Uterus (tissue), 4 donors: ENCODE results near the gene COCH. TPM values are rescaled to one million over a fixed set of nuclear protein-coding genes. Genes with fewer than 3 reads are reported as not detected.

Experiments
- DNase-seq, 2 donors: peaks; one replicate each; pipeline ENCODE4 v3.0.0-alpha.2; 2019 to 2020
- H3K27ac ChIP-seq, 2 donors: fragments of 200-600 bp; sonication (generic); 1 replicate in 1 of 2; 2 replicates in 1 of 2; pipeline ENCODE4 v1.5.1; 2016 to 2018
- H3K27me3 ChIP-seq, 2 donors: fragments of 200-600 bp; sonication (generic); one replicate each; pipeline ENCODE4 v1.5.1; 2018 to 2019; ENCODE audit warnings: control low read depth in 1 of 2
- H3K36me3 ChIP-seq, 2 donors: fragments of 200-600 bp; sonication (generic); one replicate each; pipeline ENCODE4 v1.5.1; 2019; ENCODE audit warnings: control low read depth in 1 of 2
- H3K4me1 ChIP-seq, 2 donors: fragments of 200-600 bp; sonication (generic); one replicate each; pipeline ENCODE4 v1.5.1; 2018 to 2019; ENCODE audit warnings: control low read depth in 1 of 2
- H3K4me3 ChIP-seq, 2 donors: fragments of 200-600 bp; sonication (generic); 1 replicate in 1 of 2; 2 replicates in 1 of 2; pipeline ENCODE4 v1.5.1; 2018 to 2019; ENCODE audit warnings: mild to moderate bottlenecking in 1 of 2
- H3K9me3 ChIP-seq, 2 donors: fragments of 200-600 bp; sonication (generic); one replicate each; pipeline ENCODE4 v1.5.1; 2019; ENCODE audit warnings: control low read depth in 1 of 2
- CTCF ChIP-seq, 4 experiments: fragments of 200-600 bp in 2 of 4; fragments of 450-650 bp in 2 of 4; sonication (generic) in 2 of 4; IDR thresholded peaks; one replicate each; pipeline ENCODE4 v1.5.1; 2016 to 2019; ENCODE audit warnings: antibody characterized with exemption in 4 of 4, mild to moderate bottlenecking in 2 of 4, moderate library complexity in 1 of 4
- POLR2A ChIP-seq, 2 donors: fragments of 450-650 bp; IDR thresholded peaks; one replicate each; pipeline ENCODE4 v1.6.1; 2016; ENCODE audit warnings: antibody characterized with exemption in 2 of 2, mild to moderate bottlenecking in 1 of 2, moderate library complexity in 1 of 2
- intact Hi-C: fragments of 100-400 bp; cut with DNase I; formaldehyde crosslinking; loops from one replicate; pipeline ENCODE4 v1.15.1; 2023; ENCODE audit warnings: low total_unique reads
- total RNA-seq, 4 donors: library from RNA; depleted of rRNA in 3 of 4; stranded (reverse); fragments of >200 nt in 3 of 4; gene quantifications; one replicate each; pipeline versions ENCODE4 v1.1.0 to v1.2.4, GENCODE V29; 2014 to 2023
- donor health status: DM: yes; HTN: yes; CAD: no.

Gene COCH
- total RNA-seq, 4 donors from 2014 or later: 0.30 to 6.5 (median 1.8) TPM; not detected in 1

GRCh38 chr14:30874999-30875787 is 834 bp downstream of the COCH start:
- DNase-seq: no peak
- peaks cover 0 to 11% of the 10 kb centered on the region in 2 donors for H3K4me1 ChIP-seq
- H3K9me3 ChIP-seq: no peaks in the 10 kb centered on the region
- H3K4me3 ChIP-seq: peak overlapping the region; percentile 6 to 30
- intact Hi-C loops: no loop called here
- TF ChIP-seq POLR2A (IDR thresholded peaks at IDR 0.05) (no peak), CTCF (IDR thresholded peaks at IDR 0.05) (no peak)
- H3K36me3 ChIP-seq: no peaks in the 10 kb centered on the region
- H3K27ac ChIP-seq: no peak overlapping the region
- peaks cover 12 to 17% of the 10 kb centered on the region in 2 donors for H3K27me3 ChIP-seq

- Histone ChIP-seq H3K4me3 (no peak overlapping the region), H3K4me1 (peaks cover 0 to 11% of the 10 kb centered on the region in 2 donors), H3K36me3 (no peaks in the 10 kb centered on the region), H3K9me3 (no peaks in the 10 kb centered on the region), H3K27me3 (peaks cover 12 to 17% of the 10 kb centered on the region in 2 donors), H3K27ac (no peak overlapping the region)
- no peak for DNase-seq
- intact Hi-C loops: no loop called here
- TF ChIP-seq CTCF (IDR thresholded peaks at IDR 0.05) (no peak), POLR2A (IDR thresholded peaks at IDR 0.05) (no peak)
Observed at GRCh38 chr14:30875788-30876053, 1.4 kb downstream of the COCH start.

- no peak overlapping the region for H3K4me3 ChIP-seq
- no peaks in the 10 kb centered on the region for H3K9me3 ChIP-seq
- TF ChIP-seq POLR2A (IDR thresholded peaks at IDR 0.05) (no peak), CTCF (IDR thresholded peaks at IDR 0.05) (no peak)
- H3K27me3 ChIP-seq: peaks cover 12 to 17% of the 10 kb centered on the region in 2 donors
- peaks cover 0 to 11% of the 10 kb centered on the region in 2 donors for H3K4me1 ChIP-seq
- no peak for DNase-seq
- no peak overlapping the region for H3K27ac ChIP-seq
- intact Hi-C loops: no loop called here
- H3K36me3 ChIP-seq: no peaks in the 10 kb centered on the region
Observed at GRCh38 chr14:30876692-30877091, 2.3 kb downstream of the COCH start.

- no peak for DNase-seq
- no peak for TF ChIP-seq POLR2A (IDR thresholded peaks at IDR 0.05)
- no peak for TF ChIP-seq CTCF (IDR thresholded peaks at IDR 0.05)
- no peak overlapping the region for H3K4me3 ChIP-seq
- no peaks in the 10 kb centered on the region for H3K9me3 ChIP-seq
- no peaks in the 10 kb centered on the region for H3K4me1 ChIP-seq
- intact Hi-C loops: no loop called here
- no peak overlapping the region for H3K27ac ChIP-seq
- no peaks in the 10 kb centered on the region for H3K27me3 ChIP-seq
- no peaks in the 10 kb centered on the region for H3K36me3 ChIP-seq
Observed at GRCh38 chr14:30882431-30882830, 8.1 kb downstream of the COCH start.

- Histone ChIP-seq H3K4me3 (no peak overlapping the region), H3K4me1 (no peaks in the 10 kb centered on the region), H3K9me3 (no peaks in the 10 kb centered on the region), H3K27me3 (no peaks in the 10 kb centered on the region), H3K27ac (no peak overlapping the region), H3K36me3 (no peaks in the 10 kb centered on the region)
- no peak for DNase-seq
- TF ChIP-seq POLR2A (IDR thresholded peaks at IDR 0.05) (no peak), CTCF (IDR thresholded peaks at IDR 0.05) (no peak)
- intact Hi-C loops: no loop called here
Observed at GRCh38 chr14:30883508-30884294, 9.3 kb downstream of the COCH start.
